ENCODE measurements around the gene ACE2. TPM values are rescaled to one million over a fixed set of nuclear protein-coding genes. Genes with fewer than 3 reads are reported as not detected.

Gene ACE2
- total RNA-seq, 4 donors from 2014 or later = 10.5 to 50.4 (median 32.1) TPM

DNA sequence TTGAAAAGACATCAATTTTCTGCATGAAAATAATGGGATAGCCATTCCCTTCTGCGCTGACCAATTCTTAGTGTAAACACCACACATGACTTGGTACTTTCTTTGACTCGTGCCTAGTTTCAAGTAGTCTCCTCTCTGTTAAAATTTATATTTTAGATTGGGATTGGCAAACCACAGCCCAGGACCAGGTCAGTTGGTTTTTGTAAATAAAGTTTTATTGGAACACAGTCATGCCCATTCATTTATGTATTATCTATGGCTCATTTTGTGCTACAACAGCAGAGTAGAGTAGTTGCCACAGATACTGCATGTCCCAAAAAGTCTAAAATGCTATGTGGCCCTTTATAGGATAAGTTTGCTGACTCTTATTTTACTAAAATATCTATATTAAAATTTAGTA, 53.4 kb downstream of the ACE2 start:
- whole genome bisulfite sequencing, 2 donors (ENCODE audit: low coverage in 1 of 2) = 86 to 100% methylated on average over 1 to 2 of the region's 2 CpGs
- no peaks in the 10 kb centered on the region for H3K4me1 ChIP-seq
- no peaks in the 10 kb centered on the region for H3K9me3 ChIP-seq
- DNase-seq = no peak
- no peak for TF ChIP-seq EP300 (IDR thresholded peaks at IDR 0.05; ENCODE audit: low read depth)
- no peak for TF ChIP-seq POLR2A (IDR thresholded peaks at IDR 0.05)
- no peak for TF ChIP-seq POLR2AphosphoS5 (IDR thresholded peaks at IDR 0.05)
- TF ChIP-seq, protein P1, sequence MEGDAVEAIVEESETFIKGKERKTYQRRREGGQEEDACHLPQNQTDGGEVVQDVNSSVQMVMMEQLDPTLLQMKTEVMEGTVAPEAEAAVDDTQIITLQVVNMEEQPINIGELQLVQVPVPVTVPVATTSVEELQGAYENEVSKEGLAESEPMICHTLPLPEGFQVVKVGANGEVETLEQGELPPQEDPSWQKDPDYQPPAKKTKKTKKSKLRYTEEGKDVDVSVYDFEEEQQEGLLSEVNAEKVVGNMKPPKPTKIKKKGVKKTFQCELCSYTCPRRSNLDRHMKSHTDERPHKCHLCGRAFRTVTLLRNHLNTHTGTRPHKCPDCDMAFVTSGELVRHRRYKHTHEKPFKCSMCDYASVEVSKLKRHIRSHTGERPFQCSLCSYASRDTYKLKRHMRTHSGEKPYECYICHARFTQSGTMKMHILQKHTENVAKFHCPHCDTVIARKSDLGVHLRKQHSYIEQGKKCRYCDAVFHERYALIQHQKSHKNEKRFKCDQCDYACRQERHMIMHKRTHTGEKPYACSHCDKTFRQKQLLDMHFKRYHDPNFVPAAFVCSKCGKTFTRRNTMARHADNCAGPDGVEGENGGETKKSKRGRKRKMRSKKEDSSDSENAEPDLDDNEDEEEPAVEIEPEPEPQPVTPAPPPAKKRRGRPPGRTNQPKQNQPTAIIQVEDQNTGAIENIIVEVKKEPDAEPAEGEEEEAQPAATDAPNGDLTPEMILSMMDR (IDR thresholded peaks at IDR 0.05) = no peak
- H3K4me3 ChIP-seq = no peak overlapping the region
- no peak overlapping the region for H3K27ac ChIP-seq
- intact Hi-C loops (cut with DNase I; ENCODE audit: low total_unique reads) = no loop called here
- H3K36me3 ChIP-seq = no peaks in the 10 kb centered on the region
- H3K27me3 ChIP-seq = no peaks in the 10 kb centered on the region
- in situ Hi-C loops (cut with MboI; ENCODE audit: low pct_ligation_motif_present in 1 of 4, low pct_unique_long_range_greater_than_20kb in 1 of 4, low sequenced_read_pairs in 3 of 4) = no loop called here

DNA sequence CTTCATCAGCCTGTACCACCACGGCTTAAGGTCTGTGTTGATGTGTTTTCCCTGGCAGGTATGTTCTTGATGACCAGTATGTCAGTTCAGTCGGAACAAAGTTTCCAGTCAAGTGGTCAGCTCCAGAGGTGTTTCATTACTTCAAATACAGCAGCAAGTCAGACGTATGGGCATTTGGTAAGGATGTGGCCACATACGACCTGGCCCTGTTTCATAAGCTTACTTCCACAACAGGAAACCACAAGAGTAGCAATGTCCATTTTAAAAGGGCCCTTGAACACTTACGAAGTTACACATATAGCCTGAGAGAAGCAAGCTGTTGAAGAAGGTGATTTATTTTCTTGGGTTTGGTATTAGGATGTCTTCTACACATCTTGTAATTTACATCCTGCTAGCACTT, 54.0 kb downstream of the ACE2 start:
- no peak for DNase-seq
- Histone ChIP-seq H3K27ac (no peak overlapping the region), H3K4me3 (no peak overlapping the region), H3K9me3 (no peaks in the 10 kb centered on the region), H3K4me1 (no peaks in the 10 kb centered on the region), H3K36me3 (no peaks in the 10 kb centered on the region), H3K27me3 (no peaks in the 10 kb centered on the region)
- in situ Hi-C loops (cut with MboI; ENCODE audit: low pct_ligation_motif_present in 1 of 4, low pct_unique_long_range_greater_than_20kb in 1 of 4, low sequenced_read_pairs in 3 of 4) (no loop called here), intact Hi-C loops (cut with DNase I; ENCODE audit: low total_unique reads) (no loop called here)
- TF ChIP-seq EP300 (IDR thresholded peaks at IDR 0.05; ENCODE audit: low read depth) = no peak
- TF ChIP-seq POLR2A (IDR thresholded peaks at IDR 0.05) = no peak
- no peak for TF ChIP-seq POLR2AphosphoS5 (IDR thresholded peaks at IDR 0.05)
- TF ChIP-seq, protein P1 (IDR thresholded peaks at IDR 0.05) = no peak
- 63% methylated on average over 5 of the region's 5 CpGs; no CpG with 5 or more reads in 1 of the 2 donors for WGBS, 2 donors (ENCODE audit: low coverage in 1 of 2)

DNA sequence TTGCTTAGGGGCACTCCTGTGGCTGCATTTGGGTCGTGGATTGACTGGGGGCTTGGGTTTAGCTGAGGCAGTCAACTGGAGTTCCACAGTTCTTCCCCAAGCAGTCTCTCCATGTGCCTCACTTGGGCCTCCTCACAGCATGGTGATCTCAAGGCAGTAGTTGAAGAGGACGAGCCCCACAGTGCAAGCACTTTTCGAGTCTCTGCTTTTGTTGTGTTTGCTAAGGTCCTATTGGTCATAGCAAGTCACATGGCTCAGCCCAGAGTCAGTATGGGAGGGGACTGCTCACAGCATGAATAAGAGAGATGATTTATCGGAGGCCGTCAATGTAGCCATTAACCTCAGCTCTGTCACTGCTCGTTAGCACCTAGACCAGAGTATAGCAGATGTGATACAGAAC, 70.4 kb downstream of the ACE2 start:
- Histone ChIP-seq H3K4me1 (no peaks in the 10 kb centered on the region), H3K4me3 (no peak overlapping the region), H3K27me3 (no peaks in the 10 kb centered on the region), H3K36me3 (no peaks in the 10 kb centered on the region), H3K27ac (no peak overlapping the region), H3K9me3 (no peaks in the 10 kb centered on the region)
- TF ChIP-seq POLR2AphosphoS5 (IDR thresholded peaks at IDR 0.05) = no peak
- TF ChIP-seq POLR2A (IDR thresholded peaks at IDR 0.05) = no peak
- TF ChIP-seq, protein P1 (IDR thresholded peaks at IDR 0.05) = no peak
- intact Hi-C loops (cut with DNase I; ENCODE audit: low total_unique reads) = no loop called here
- in situ Hi-C loops (cut with MboI; ENCODE audit: low pct_ligation_motif_present in 1 of 4, low pct_unique_long_range_greater_than_20kb in 1 of 4, low sequenced_read_pairs in 3 of 4) = no loop called here
- DNase-seq = no peak
- 70% methylated on average over 6 of the region's 6 CpGs; no CpG with 5 or more reads in 1 of the 2 donors for WGBS, 2 donors (ENCODE audit: low coverage in 1 of 2)

DNA sequence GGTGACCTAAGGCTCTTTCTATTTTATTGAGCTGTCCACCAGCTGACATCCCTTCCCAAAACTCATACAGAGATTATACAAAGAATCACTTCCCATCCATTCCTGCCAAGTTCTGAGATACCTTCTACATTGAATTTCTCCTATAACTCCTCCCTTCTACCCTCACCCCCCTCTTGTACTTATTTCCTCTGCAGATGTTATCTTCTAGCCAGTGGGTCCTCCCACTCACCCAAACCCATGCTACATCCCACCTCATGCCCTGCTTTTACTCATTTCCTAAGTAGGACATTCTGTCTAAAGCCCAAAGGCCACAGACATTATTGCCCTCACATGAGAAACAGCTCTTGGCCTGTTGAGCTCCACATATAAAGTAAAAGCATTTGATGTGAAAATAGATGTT, 71.6 kb downstream of the ACE2 start:
- no peak overlapping the region for H3K4me3 ChIP-seq
- H3K36me3 ChIP-seq = no peaks in the 10 kb centered on the region
- intact Hi-C loops (cut with DNase I; ENCODE audit: low total_unique reads) (no loop called here), in situ Hi-C loops (cut with MboI; ENCODE audit: low pct_ligation_motif_present in 1 of 4, low pct_unique_long_range_greater_than_20kb in 1 of 4, low sequenced_read_pairs in 3 of 4) (no loop called here)
- no peak overlapping the region for H3K27ac ChIP-seq
- no peaks in the 10 kb centered on the region for H3K9me3 ChIP-seq
- H3K27me3 ChIP-seq = no peaks in the 10 kb centered on the region
- TF ChIP-seq, protein P1 (IDR thresholded peaks at IDR 0.05) = no peak
- TF ChIP-seq POLR2A (IDR thresholded peaks at IDR 0.05) = no peak
- H3K4me1 ChIP-seq = no peaks in the 10 kb centered on the region
- DNase-seq = no peak
